Activated CD8-positive, alpha-beta memory T cell treated with anti-CD3 and anti-CD28 coated beads, Interleukin-2, amount 50 U/mL, for 1 hour (primary cell): Measurements from ENCODE around the gene LRIG2.
A peak's percentile ranks its signal among the peaks of the same experiment; 100 is the strongest.
"Not testable (repeated sequence)": the region's sequence is repeated elsewhere in the genome, so short reads cannot be mapped to it uniquely, and the experiment has no call there.

Experiments used
- DNase-seq: peaks from one replicate; pipeline ENCODE4 v3.0.0-alpha.2; 2020; ENCODE audit errors: extremely low read depth

LRIG2 gene

GRCh38 chr1:113072757-113073478 is at the start of gene LRIG2:
LRIG2 (plus strand) TSS chr1:113073198; CDS start chr1:113073407, 209 bp downstream.
- peak; percentile 92 for DNase-seq

GRCh38 chr1:113023316-113023715 is 49.7 kb upstream of the LRIG2 start:
- DNase-seq: not testable (repeated sequence)

- no peak for DNase-seq
Measured at GRCh38 chr1:113027007-113027406, 46.0 kb upstream of the LRIG2 start.

- DNase-seq: no peak
Measured at GRCh38 chr1:113027449-113027848, 45.5 kb upstream of the LRIG2 start.

GRCh38 chr1:113029822-113030221 is 43.2 kb upstream of the LRIG2 start:
- DNase-seq: no peak

- DNase-seq: no peak
Measured at GRCh38 chr1:113031171-113031933, 41.6 kb upstream of the LRIG2 start.

- DNase-seq: no peak
Measured at GRCh38 chr1:113035086-113035485, 37.9 kb upstream of the LRIG2 start.

- no peak for DNase-seq
Measured at GRCh38 chr1:113036639-113037321, 36.2 kb upstream of the LRIG2 start.

- DNase-seq: no peak
Measured at GRCh38 chr1:113040041-113040440, 33.0 kb upstream of the LRIG2 start.

GRCh38 chr1:113040718-113041412 is 32.1 kb upstream of the LRIG2 start:
- no peak for DNase-seq

- DNase-seq: no peak
Measured at GRCh38 chr1:113041569-113042284, 31.3 kb upstream of the LRIG2 start.

- no peak for DNase-seq
Measured at GRCh38 chr1:113042285-113043143, 30.5 kb upstream of the LRIG2 start.

GRCh38 chr1:113043144-113043488 is 29.9 kb upstream of the LRIG2 start:
- DNase-seq: not testable (repeated sequence)

GRCh38 chr1:113046569-113046968 is 26.4 kb upstream of the LRIG2 start:
- DNase-seq: no peak

- DNase-seq: no peak
Measured at GRCh38 chr1:113048064-113048463, 24.9 kb upstream of the LRIG2 start.

- DNase-seq: no peak
Measured at GRCh38 chr1:113053344-113054126, 19.5 kb upstream of the LRIG2 start.

- DNase-seq: no peak
Measured at GRCh38 chr1:113055570-113055969, 17.4 kb upstream of the LRIG2 start.

GRCh38 chr1:113057006-113057405 is 16.0 kb upstream of the LRIG2 start:
- DNase-seq: no peak

- no peak for DNase-seq
Measured at GRCh38 chr1:113058941-113059706, 13.9 kb upstream of the LRIG2 start.
